22Rv1 (cell line): Measurements from ENCODE around the gene ARX.

Experiments used
- ZFX ChIP-seq: fragments of 450-650 bp; IDR thresholded peaks from 2 replicates; pipeline ENCODE4 v1.6.1; 2017; ENCODE audit warnings: antibody characterized with exemption, borderline replicate concordance
- TF ChIP-seq, protein P1 (sequence below): fragments of 450-650 bp; IDR thresholded peaks from 2 replicates; pipeline ENCODE4 v1.5.1; 2017; ENCODE audit warnings: mild to moderate bottlenecking

DNA sequence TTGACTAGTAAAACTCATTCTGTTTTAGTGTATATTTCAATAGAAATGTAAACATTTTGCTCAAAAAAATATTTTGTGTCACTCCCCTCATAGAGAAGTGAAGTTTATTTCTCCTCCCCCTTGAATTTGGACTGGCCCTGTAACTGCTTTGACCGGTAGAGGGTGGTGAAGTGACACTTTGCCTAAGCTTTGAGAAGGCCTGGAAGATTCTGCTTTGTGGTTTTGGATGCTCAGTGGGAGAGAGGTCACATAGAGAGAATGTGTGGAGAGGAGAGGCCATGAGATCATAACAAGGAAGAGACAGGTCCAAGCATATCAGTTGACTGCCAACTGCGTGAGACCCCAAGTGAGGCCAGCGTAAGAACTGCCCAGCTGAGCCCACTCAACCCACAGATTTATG lies 19.1 kb upstream of the ARX start:
- TF ChIP-seq, protein P1, sequence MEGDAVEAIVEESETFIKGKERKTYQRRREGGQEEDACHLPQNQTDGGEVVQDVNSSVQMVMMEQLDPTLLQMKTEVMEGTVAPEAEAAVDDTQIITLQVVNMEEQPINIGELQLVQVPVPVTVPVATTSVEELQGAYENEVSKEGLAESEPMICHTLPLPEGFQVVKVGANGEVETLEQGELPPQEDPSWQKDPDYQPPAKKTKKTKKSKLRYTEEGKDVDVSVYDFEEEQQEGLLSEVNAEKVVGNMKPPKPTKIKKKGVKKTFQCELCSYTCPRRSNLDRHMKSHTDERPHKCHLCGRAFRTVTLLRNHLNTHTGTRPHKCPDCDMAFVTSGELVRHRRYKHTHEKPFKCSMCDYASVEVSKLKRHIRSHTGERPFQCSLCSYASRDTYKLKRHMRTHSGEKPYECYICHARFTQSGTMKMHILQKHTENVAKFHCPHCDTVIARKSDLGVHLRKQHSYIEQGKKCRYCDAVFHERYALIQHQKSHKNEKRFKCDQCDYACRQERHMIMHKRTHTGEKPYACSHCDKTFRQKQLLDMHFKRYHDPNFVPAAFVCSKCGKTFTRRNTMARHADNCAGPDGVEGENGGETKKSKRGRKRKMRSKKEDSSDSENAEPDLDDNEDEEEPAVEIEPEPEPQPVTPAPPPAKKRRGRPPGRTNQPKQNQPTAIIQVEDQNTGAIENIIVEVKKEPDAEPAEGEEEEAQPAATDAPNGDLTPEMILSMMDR: no peak
- TF ChIP-seq ZFX: no peak
